Peyer's patch (tissue), 4 donors: ENCODE data around the gene FCRL5. TPM values are rescaled to one million over a fixed set of nuclear protein-coding genes. Genes with fewer than 3 reads are reported as not detected.
A peak's percentile ranks its signal among the peaks of the same experiment; 100 is the strongest.

ENCODE experiments used
- DNase-seq, 3 donors: peaks; one replicate each; pipeline ENCODE4 v3.0.0-alpha.2; 2017 to 2019
- H3K27ac ChIP-seq, 4 donors: fragments of 200-600 bp; sonication (generic); one replicate each; pipeline ENCODE4 v1.5.1; 2016 to 2019
- H3K27me3 ChIP-seq, 2 donors: fragments of 200-600 bp; sonication (generic); one replicate each; pipeline ENCODE4 v1.5.1; 2019
- H3K36me3 ChIP-seq, 3 donors: fragments of 200-600 bp; sonication (generic); one replicate each; pipeline ENCODE4 v1.5.1; 2016 to 2019
- H3K4me1 ChIP-seq, 4 donors: fragments of 200-600 bp; sonication (generic); one replicate each; pipeline ENCODE4 v1.5.1; 2016 to 2019
- H3K4me3 ChIP-seq, 4 donors: fragments of 200-600 bp; sonication (generic); 1 replicate in 3 of 4; 2 replicates in 1 of 4; pipeline ENCODE4 v1.5.1; 2016 to 2019; ENCODE audit warnings: mild to moderate bottlenecking in 1 of 4
- H3K9me3 ChIP-seq, 4 donors: fragments of 200-600 bp; sonication (generic); one replicate each; pipeline ENCODE4 v1.5.1; 2016 to 2019; ENCODE audit warnings: mild to moderate bottlenecking in 1 of 4
- CTCF ChIP-seq, 6 experiments: fragments of 450-650 bp in 4 of 6; fragments of 200-600 bp in 2 of 6; sonication (generic) in 1 of 6; IDR thresholded peaks; one replicate each; pipeline ENCODE4 v1.5.1; 2017 to 2019; ENCODE audit warnings: antibody characterized with exemption in 6 of 6, mild to moderate bottlenecking in 3 of 6, moderate library complexity in 1 of 6
- POLR2A ChIP-seq, 2 donors: fragments of 450-650 bp; IDR thresholded peaks; one replicate each; pipeline ENCODE4 v1.5.1; 2017; ENCODE audit warnings: antibody characterized with exemption in 2 of 2, mild to moderate bottlenecking in 2 of 2, moderate library complexity in 2 of 2
- total RNA-seq, 4 donors: library from RNA; depleted of rRNA; stranded (reverse); fragments of >200 nt; gene quantifications; one replicate each; pipeline ENCODE4 v1.1.0, GENCODE V29; 2016

FCRL5 gene
- total RNA-seq, 4 donors from 2014 or later = 0.53 to 19.0 (median 3.8) TPM

DNA sequence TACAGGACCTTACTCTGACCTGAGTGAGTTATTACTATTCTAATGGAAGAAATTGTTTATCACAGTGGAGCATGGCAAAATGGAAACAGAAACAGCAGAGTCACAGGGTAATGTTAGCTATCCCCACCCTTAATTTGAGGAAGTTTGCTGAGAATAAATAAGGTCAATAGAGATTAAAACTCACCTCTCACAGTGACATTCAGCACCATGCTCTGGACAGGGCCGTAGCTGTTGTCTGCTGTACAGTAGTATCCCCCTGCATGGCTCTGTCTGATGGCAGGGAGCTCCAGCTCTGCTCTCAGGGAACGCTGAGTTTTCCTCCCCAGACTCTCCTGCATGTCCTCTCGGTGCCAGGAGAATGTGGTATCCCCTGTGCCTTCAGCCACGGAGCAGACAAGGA, 33.7 kb upstream of the FCRL5 start:
- Histone ChIP-seq H3K36me3 (no peaks in the 10 kb centered on the region), H3K27me3 (no peaks in the 10 kb centered on the region), H3K9me3 (peaks cover 0 to 5% (median 0%) of the 10 kb centered on the region in 4 donors), H3K27ac (no peak overlapping the region), H3K4me1 (peaks cover 0 to 3% (median 0%) of the 10 kb centered on the region in 4 donors), H3K4me3 (no peak overlapping the region)
- no peak for DNase-seq
- no peak for TF ChIP-seq POLR2A (IDR thresholded peaks at IDR 0.05)
- no peak for TF ChIP-seq CTCF (IDR thresholded peaks at IDR 0.05)

- Histone ChIP-seq H3K9me3 (peaks cover 0 to 5% (median 0%) of the 10 kb centered on the region in 4 donors), H3K36me3 (no peaks in the 10 kb centered on the region), H3K4me1 (peaks cover 0 to 10% (median 0%) of the 10 kb centered on the region in 4 donors), H3K4me3 (no peak overlapping the region), H3K27ac (no peak overlapping the region), H3K27me3 (no peaks in the 10 kb centered on the region)
- TF ChIP-seq CTCF (IDR thresholded peaks at IDR 0.05) = no peak
- TF ChIP-seq POLR2A (IDR thresholded peaks at IDR 0.05) = no peak
- peak in 2 of 3 donors; percentile 25 to 49 for DNase-seq
Measured at GRCh38 chr1:157584503-157584902, 32.2 kb upstream of the FCRL5 start.

DNA sequence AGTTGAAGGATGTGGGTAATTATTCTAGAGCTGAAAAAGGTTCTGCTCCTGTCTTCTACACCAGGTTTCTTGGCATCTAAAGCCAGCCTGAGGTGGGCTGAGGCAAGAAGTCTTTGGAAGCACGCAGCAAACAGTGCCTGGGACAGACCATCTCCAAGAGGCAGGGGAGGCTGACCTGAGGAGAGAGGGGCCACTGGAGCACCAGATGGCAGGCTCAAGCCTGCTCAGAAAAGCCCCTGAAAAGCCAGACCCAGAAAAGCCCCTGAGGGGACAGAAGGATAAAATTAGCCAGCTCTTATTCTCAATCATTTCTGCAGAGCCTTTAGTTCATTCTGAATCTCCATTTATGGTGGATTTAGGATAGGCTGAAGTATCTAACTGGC, 28.5 kb upstream of the FCRL5 start:
- H3K27me3 ChIP-seq = no peaks in the 10 kb centered on the region
- peaks cover 0 to 10% (median 0%) of the 10 kb centered on the region in 4 donors for H3K4me1 ChIP-seq
- no peak for DNase-seq
- no peak overlapping the region for H3K4me3 ChIP-seq
- TF ChIP-seq POLR2A (IDR thresholded peaks at IDR 0.05) (no peak), CTCF (IDR thresholded peaks at IDR 0.05) (no peak)
- H3K9me3 ChIP-seq = peaks cover 0 to 5% (median 0%) of the 10 kb centered on the region in 4 donors
- no peak overlapping the region for H3K27ac ChIP-seq
- no peaks in the 10 kb centered on the region for H3K36me3 ChIP-seq

DNA sequence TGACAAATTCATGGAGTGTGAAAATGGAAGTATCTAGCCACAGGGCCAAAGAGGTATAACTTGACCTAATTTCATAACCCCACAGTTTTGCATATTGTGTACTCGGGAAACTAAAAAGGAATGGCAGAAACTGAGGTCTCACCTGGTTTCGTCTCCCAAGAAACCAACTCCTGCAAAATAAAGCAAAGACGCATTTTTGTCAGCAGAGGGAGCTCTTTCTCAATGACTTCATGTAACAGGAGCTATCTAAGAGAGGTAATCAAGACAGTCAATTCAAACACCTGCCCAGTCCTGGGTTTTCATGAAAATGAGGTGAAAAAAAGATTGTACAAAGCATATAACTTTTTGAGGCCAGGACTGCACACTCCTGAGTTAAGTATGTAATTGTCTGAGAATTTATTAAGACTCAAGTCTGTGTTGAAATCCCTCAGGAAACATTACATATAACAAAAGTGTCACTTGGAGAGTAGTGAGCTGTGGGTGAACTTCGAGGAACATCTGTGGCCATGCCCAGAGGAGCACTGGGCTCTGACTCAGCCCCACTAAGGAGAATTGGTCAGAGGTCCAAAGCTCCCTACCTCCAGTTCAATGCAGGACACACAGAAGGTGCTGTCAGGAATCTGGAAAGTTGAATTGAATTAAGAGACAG, 28.0 kb upstream of the FCRL5 start:
- Histone ChIP-seq H3K27me3 (no peaks in the 10 kb centered on the region), H3K4me1 (peaks cover 0 to 10% (median 0%) of the 10 kb centered on the region in 4 donors), H3K9me3 (peaks cover 0 to 5% (median 0%) of the 10 kb centered on the region in 4 donors), H3K36me3 (no peaks in the 10 kb centered on the region), H3K27ac (no peak overlapping the region), H3K4me3 (no peak overlapping the region)
- TF ChIP-seq POLR2A (IDR thresholded peaks at IDR 0.05) (no peak), CTCF (IDR thresholded peaks at IDR 0.05) (peak; percentile 62 to 77 (median 66))
- DNase-seq = peak in 2 of 3 donors; percentile 40 to 65

- TF ChIP-seq POLR2A (IDR thresholded peaks at IDR 0.05) = no peak
- TF ChIP-seq CTCF (IDR thresholded peaks at IDR 0.05) = no peak
Measured at GRCh38 chr1:157577420-157577819, 25.1 kb upstream of the FCRL5 start.

More at GRCh38 chr1:157577420-157577819, 25.1 kb upstream of the FCRL5 start:
- H3K4me1 ChIP-seq = peaks cover 0 to 10% (median 0%) of the 10 kb centered on the region in 4 donors
- no peak overlapping the region for H3K27ac ChIP-seq
- no peaks in the 10 kb centered on the region for H3K9me3 ChIP-seq
- H3K36me3 ChIP-seq = no peaks in the 10 kb centered on the region
- no peak overlapping the region for H3K4me3 ChIP-seq
- H3K27me3 ChIP-seq = no peaks in the 10 kb centered on the region
- DNase-seq = no peak
